Activated naive CD8-positive, alpha-beta T cell (primary cell): ENCODE measurements around the gene KCNMA1.

ENCODE experiments used
- H3K27ac Mint-ChIP-seq: one replicate; pipeline ENCODE4 v1.8.0; 2021; ENCODE audit warnings: mixed read lengths
- H3K27me3 Mint-ChIP-seq: one replicate; pipeline ENCODE4 v1.8.0; 2021; ENCODE audit warnings: mixed read lengths
- H3K36me3 Mint-ChIP-seq: one replicate; pipeline ENCODE4 v1.8.0; 2021; ENCODE audit warnings: mixed read lengths
- H3K4me1 Mint-ChIP-seq: one replicate; pipeline ENCODE4 v1.8.0; 2021; ENCODE audit warnings: low read depth, mixed read lengths
- H3K4me3 Mint-ChIP-seq: one replicate; pipeline ENCODE4 v1.8.0; 2021; ENCODE audit warnings: mild to moderate bottlenecking, mixed read lengths
- H3K9me3 Mint-ChIP-seq: one replicate; pipeline ENCODE4 v1.8.0; 2021; ENCODE audit warnings: low read depth, mixed read lengths

The KCNMA1 gene

GRCh38 chr10:76937181-76937600 lies 700.4 kb downstream of the KCNMA1 start:
- H3K4me1 Mint-ChIP-seq = no peaks in the 10 kb centered on the region
- no peak overlapping the region for H3K27ac Mint-ChIP-seq
- no peaks in the 10 kb centered on the region for H3K36me3 Mint-ChIP-seq
- H3K9me3 Mint-ChIP-seq = no peaks in the 10 kb centered on the region
- H3K4me3 Mint-ChIP-seq = no peak overlapping the region
- H3K27me3 Mint-ChIP-seq = peaks cover 7% of the 10 kb centered on the region

- Mint-ChIP-seq H3K4me1 (no peaks in the 10 kb centered on the region), H3K27ac (no peak overlapping the region), H3K36me3 (no peaks in the 10 kb centered on the region), H3K4me3 (no peak overlapping the region), H3K9me3 (no peaks in the 10 kb centered on the region), H3K27me3 (peaks cover 7% of the 10 kb centered on the region)
These were observed 701.5 kb downstream of the KCNMA1 start for GRCh38 chr10:76935941-76936613.

DNA sequence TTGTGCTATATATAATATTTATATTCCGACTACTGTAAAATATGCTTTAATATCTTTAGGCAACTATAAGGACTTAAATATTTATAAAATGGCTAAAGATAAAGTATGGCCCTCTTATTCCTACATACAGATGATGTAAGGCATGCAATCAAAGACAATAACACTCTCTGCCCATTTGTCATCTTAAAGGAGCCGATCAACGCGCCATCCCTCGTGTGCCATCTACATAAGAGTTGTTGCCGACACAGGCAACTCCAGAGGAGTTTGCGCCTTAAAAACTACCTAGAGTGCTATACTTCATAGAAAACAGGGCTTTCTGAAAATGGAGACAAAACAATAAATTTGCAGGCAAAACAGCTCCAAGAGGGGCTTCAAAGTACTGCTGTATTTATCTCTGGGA lies 709.0 kb downstream of the KCNMA1 start:
- Mint-ChIP-seq H3K4me1 (no peaks in the 10 kb centered on the region), H3K36me3 (no peaks in the 10 kb centered on the region), H3K27ac (no peak overlapping the region), H3K4me3 (no peak overlapping the region), H3K9me3 (peaks cover 10% of the 10 kb centered on the region), H3K27me3 (no peaks in the 10 kb centered on the region)

DNA sequence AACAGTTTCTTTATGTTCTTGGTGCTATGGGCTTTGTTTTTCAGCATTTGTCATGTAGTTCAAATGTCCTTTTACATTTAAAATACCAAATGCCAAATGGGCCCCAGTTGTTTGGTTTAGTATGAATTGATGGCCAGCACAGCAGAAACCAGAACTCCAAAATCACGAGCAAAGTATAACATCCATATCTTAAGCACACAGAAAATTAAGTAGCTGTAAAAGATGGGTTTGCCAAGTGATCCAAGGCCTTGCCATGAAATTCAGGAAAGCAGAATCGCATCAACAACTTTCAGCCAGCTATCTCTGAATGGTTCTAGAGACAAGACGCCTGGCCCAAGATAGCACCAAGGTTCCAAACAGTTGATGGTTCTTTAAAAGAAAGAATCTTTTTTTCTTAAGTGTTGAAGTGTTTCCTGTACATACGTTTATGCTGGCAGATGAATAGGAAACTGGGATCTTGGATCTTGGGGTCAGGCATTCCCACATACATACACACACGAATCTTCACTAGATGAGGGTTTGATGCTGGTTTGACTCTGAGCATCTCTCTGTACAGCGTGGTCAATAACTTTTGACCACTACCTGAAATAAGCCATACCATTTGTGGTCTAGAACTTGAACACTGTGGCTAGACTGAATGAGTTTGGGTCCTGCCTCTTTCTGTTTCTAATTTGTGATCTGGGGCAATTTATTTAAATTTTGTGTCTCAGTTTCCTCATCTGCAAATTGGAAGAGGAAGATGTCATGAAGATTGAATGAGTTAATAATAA lies 711.8 kb downstream of the KCNMA1 start:
- Mint-ChIP-seq H3K27ac (no peak overlapping the region), H3K36me3 (no peaks in the 10 kb centered on the region), H3K27me3 (no peaks in the 10 kb centered on the region), H3K4me3 (no peak overlapping the region), H3K9me3 (peaks cover 8% of the 10 kb centered on the region), H3K4me1 (no peaks in the 10 kb centered on the region)

GRCh38 chr10:76922666-76923065 lies 714.9 kb downstream of the KCNMA1 start:
- Mint-ChIP-seq H3K27me3 (no peaks in the 10 kb centered on the region), H3K36me3 (no peaks in the 10 kb centered on the region), H3K4me3 (no peak overlapping the region), H3K27ac (no peak overlapping the region), H3K9me3 (no peaks in the 10 kb centered on the region), H3K4me1 (no peaks in the 10 kb centered on the region)

- no peaks in the 10 kb centered on the region for H3K36me3 Mint-ChIP-seq
- no peak overlapping the region for H3K4me3 Mint-ChIP-seq
- no peak overlapping the region for H3K27ac Mint-ChIP-seq
- H3K27me3 Mint-ChIP-seq = no peaks in the 10 kb centered on the region
- H3K9me3 Mint-ChIP-seq = no peaks in the 10 kb centered on the region
- H3K4me1 Mint-ChIP-seq = no peaks in the 10 kb centered on the region
These were observed 716.1 kb downstream of the KCNMA1 start for GRCh38 chr10:76921383-76922010.

GRCh38 chr10:76920581-76920980 lies 717.0 kb downstream of the KCNMA1 start:
- Mint-ChIP-seq H3K4me3 (no peak overlapping the region), H3K27me3 (no peaks in the 10 kb centered on the region), H3K27ac (no peak overlapping the region), H3K36me3 (no peaks in the 10 kb centered on the region), H3K9me3 (no peaks in the 10 kb centered on the region), H3K4me1 (no peaks in the 10 kb centered on the region)

GRCh38 chr10:76918106-76918505 lies 719.5 kb downstream of the KCNMA1 start:
- H3K36me3 Mint-ChIP-seq = no peaks in the 10 kb centered on the region
- no peak overlapping the region for H3K4me3 Mint-ChIP-seq
- H3K9me3 Mint-ChIP-seq = no peaks in the 10 kb centered on the region
- H3K27ac Mint-ChIP-seq = no peak overlapping the region
- no peaks in the 10 kb centered on the region for H3K4me1 Mint-ChIP-seq
- peaks cover 3% of the 10 kb centered on the region for H3K27me3 Mint-ChIP-seq

- Mint-ChIP-seq H3K4me3 (no peak overlapping the region), H3K27me3 (peaks cover 3% of the 10 kb centered on the region), H3K27ac (no peak overlapping the region), H3K4me1 (no peaks in the 10 kb centered on the region), H3K9me3 (no peaks in the 10 kb centered on the region), H3K36me3 (no peaks in the 10 kb centered on the region)
These were observed 720.5 kb downstream of the KCNMA1 start for GRCh38 chr10:76917071-76917470.

DNA sequence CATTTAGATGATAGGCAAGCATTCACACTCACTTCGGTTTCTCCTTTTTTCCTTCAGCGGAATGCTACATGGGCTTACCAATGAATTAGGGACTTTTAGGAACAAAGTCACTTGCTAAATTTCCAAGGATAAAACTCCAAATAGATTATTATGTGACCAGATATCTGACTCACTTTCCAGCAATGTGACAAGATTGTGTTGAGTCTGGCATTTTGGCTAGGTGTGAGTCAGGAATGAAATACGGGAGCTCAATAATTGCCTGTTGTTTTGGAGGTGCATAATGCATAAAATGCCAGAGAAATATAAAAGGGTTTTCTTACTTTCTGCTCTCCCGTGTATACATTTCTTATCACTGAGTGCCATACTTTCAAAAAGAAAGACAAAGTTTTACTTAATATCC lies 721.1 kb downstream of the KCNMA1 start:
- H3K27me3 Mint-ChIP-seq = peaks cover 3% of the 10 kb centered on the region
- no peak overlapping the region for H3K4me3 Mint-ChIP-seq
- H3K4me1 Mint-ChIP-seq = no peaks in the 10 kb centered on the region
- H3K36me3 Mint-ChIP-seq = no peaks in the 10 kb centered on the region
- H3K9me3 Mint-ChIP-seq = no peaks in the 10 kb centered on the region
- H3K27ac Mint-ChIP-seq = no peak overlapping the region

- peaks cover 3% of the 10 kb centered on the region for H3K27me3 Mint-ChIP-seq
- no peak overlapping the region for H3K27ac Mint-ChIP-seq
- no peaks in the 10 kb centered on the region for H3K36me3 Mint-ChIP-seq
- no peaks in the 10 kb centered on the region for H3K9me3 Mint-ChIP-seq
- H3K4me1 Mint-ChIP-seq = no peaks in the 10 kb centered on the region
- H3K4me3 Mint-ChIP-seq = no peak overlapping the region
These were observed 722.3 kb downstream of the KCNMA1 start for GRCh38 chr10:76915316-76915715.

DNA sequence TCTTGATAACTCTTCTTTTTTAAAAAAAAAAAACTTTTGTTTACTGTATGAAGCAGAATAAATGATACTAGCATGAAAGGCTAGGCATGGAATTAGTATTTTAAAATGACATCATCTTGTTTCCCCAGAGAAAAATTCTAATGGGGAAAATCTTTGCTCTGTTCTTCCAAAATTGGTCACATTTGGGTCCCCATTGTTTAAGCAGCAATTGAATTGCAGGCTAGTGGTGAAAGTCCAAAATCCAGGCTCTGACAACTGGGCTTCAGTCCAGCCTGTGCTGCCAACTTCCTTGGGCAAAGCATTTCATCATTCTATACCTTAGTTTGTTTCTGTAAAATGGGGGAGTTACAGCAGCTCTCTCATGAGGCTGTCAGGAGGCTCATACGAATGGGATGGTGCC lies 726.4 kb downstream of the KCNMA1 start:
- no peak overlapping the region for H3K27ac Mint-ChIP-seq
- no peaks in the 10 kb centered on the region for H3K4me1 Mint-ChIP-seq
- H3K36me3 Mint-ChIP-seq = no peaks in the 10 kb centered on the region
- H3K27me3 Mint-ChIP-seq = peaks cover 10% of the 10 kb centered on the region
- H3K9me3 Mint-ChIP-seq = peaks cover 4% of the 10 kb centered on the region
- no peak overlapping the region for H3K4me3 Mint-ChIP-seq

GRCh38 chr10:76910184-76910962 lies 727.2 kb downstream of the KCNMA1 start:
- Mint-ChIP-seq H3K27ac (no peak overlapping the region), H3K36me3 (no peaks in the 10 kb centered on the region), H3K4me3 (no peak overlapping the region), H3K4me1 (no peaks in the 10 kb centered on the region), H3K27me3 (peaks cover 10% of the 10 kb centered on the region), H3K9me3 (peaks cover 4% of the 10 kb centered on the region)

DNA sequence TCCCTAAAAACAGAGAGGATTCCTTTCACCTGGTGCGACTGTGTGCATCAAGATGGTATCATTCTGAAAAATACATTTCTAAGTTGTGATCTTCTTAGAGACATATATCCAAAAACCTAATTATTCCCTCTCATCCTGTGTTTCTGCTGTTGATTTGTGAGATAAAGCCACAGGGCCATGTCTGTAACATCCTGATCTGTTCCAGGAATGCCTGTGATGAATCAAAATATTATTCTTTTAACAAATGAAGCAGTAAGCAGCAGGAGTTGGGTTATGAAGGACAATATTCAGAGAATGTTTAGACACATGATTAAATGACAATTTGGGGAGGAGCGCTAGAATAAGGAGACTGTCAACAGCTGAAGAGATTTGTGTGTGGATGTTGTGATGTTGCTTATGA lies 731.4 kb downstream of the KCNMA1 start:
- H3K9me3 Mint-ChIP-seq = peaks cover 4% of the 10 kb centered on the region
- H3K27me3 Mint-ChIP-seq = peaks cover 7% of the 10 kb centered on the region
- H3K4me3 Mint-ChIP-seq = no peak overlapping the region
- H3K27ac Mint-ChIP-seq = no peak overlapping the region
- H3K4me1 Mint-ChIP-seq = no peaks in the 10 kb centered on the region
- no peaks in the 10 kb centered on the region for H3K36me3 Mint-ChIP-seq

GRCh38 chr10:76905251-76905650 lies 732.4 kb downstream of the KCNMA1 start:
- peaks cover 7% of the 10 kb centered on the region for H3K27me3 Mint-ChIP-seq
- no peak overlapping the region for H3K27ac Mint-ChIP-seq
- H3K4me1 Mint-ChIP-seq = no peaks in the 10 kb centered on the region
- H3K36me3 Mint-ChIP-seq = no peaks in the 10 kb centered on the region
- H3K9me3 Mint-ChIP-seq = peaks cover 4% of the 10 kb centered on the region
- no peak overlapping the region for H3K4me3 Mint-ChIP-seq
